ENCODE results near the gene OR5B17. TPM values are rescaled to one million over a fixed set of nuclear protein-coding genes. Genes with fewer than 3 reads are reported as not detected.
"Not testable (repeated sequence)": the region's sequence is repeated elsewhere in the genome, so short reads cannot be mapped to it uniquely, and the experiment has no call there.

The OR5B17 gene
- not detected for total RNA-seq
- polyA plus RNA-seq (2013, experiment 1 of 2): not detected
- polyA plus RNA-seq (2013, experiment 2 of 2): not detected
- long read RNA-seq, experiment 1: 0 reads
- long read RNA-seq, experiment 2: 0 reads
- long read RNA-seq, experiment 3: 0 reads
- long read RNA-seq, experiment 4: 0 reads

GRCh38 chr11:58358969-58359368 is at the start of gene OR5B17:
OR5B17 (minus strand) TSS chr11:58359069; CDS start chr11:58359069, 0 bp downstream.
- Histone ChIP-seq H3K27ac (ENCODE audit: low read depth, low read length) (no peak within 1 kb of the TSS), H3K4me1 (ENCODE audit: control insufficient read depth, insufficient read depth, low read length) (no peaks in the 10 kb centered on the region), H3K4me3 (ENCODE audit: low read length) (no peak within 1 kb of the TSS), H3K9me3 (ENCODE audit: control insufficient read depth, low read length) (peaks cover 4% of the 10 kb centered on the region), H3K27me3 (ENCODE audit: control insufficient read depth, insufficient read depth, low read length, poor library complexity, severe bottlenecking) (no peaks in the 10 kb centered on the region), H3K36me3 (ENCODE audit: control insufficient read depth, insufficient read depth, low read length) (no peaks in the 10 kb centered on the region), H3K9ac (ENCODE audit: extremely low read depth, low read length, poor library complexity, severe bottlenecking) (no peak within 1 kb of the TSS)
- 67% methylated on average over 1 of the region's 1 CpG; no CpG with 5 or more reads in 1 of the 2 experiments for WGBS, 2 experiments (ENCODE audit: insufficient coverage in 1 of 2, insufficient read length in 1 of 2)
- Mint-ChIP-seq H3K4me3 (no peak within 1 kb of the TSS), H3K36me3 (ENCODE audit: low read depth) (no peaks in the 10 kb centered on the region), H3K27ac (no peak within 1 kb of the TSS), H3K27me3 (ENCODE audit: insufficient read depth) (peaks cover 3% of the 10 kb centered on the region), H3K4me1 (no peaks in the 10 kb centered on the region), H3K9me3 (no peaks in the 10 kb centered on the region)
- TF ChIP-seq CTCF (conservative IDR thresholded peaks at IDR 0.05): no peak
- DNase-seq: no peak

GRCh38 chr11:58406774-58407173 is 47.9 kb upstream of the OR5B17 start, which contains the start of gene OR5B3:
OR5B3 (minus strand) TSS chr11:58406874; CDS start chr11:58403409, 3,465 bp downstream.
- H3K9ac ChIP-seq (ENCODE audit: extremely low read depth, low read length, poor library complexity, severe bottlenecking): no peak within 1 kb of the TSS
- H3K4me3 ChIP-seq (ENCODE audit: low read length): no peak within 1 kb of the TSS
- H3K4me1 ChIP-seq (ENCODE audit: control insufficient read depth, insufficient read depth, low read length): no peaks in the 10 kb centered on the region
- no peak within 1 kb of the TSS for H3K27ac ChIP-seq (ENCODE audit: low read depth, low read length)
- H3K4me3 Mint-ChIP-seq: no peak within 1 kb of the TSS
- H3K27me3 ChIP-seq (ENCODE audit: control insufficient read depth, insufficient read depth, low read length, poor library complexity, severe bottlenecking): no peaks in the 10 kb centered on the region
- DNase-seq: no peak
- no peaks in the 10 kb centered on the region for H3K4me1 Mint-ChIP-seq
- peaks cover 26% of the 10 kb centered on the region for H3K9me3 ChIP-seq (ENCODE audit: control insufficient read depth, low read length)
- H3K36me3 Mint-ChIP-seq (ENCODE audit: low read depth): no peaks in the 10 kb centered on the region
- no peak within 1 kb of the TSS for H3K27ac Mint-ChIP-seq
- no peaks in the 10 kb centered on the region for H3K36me3 ChIP-seq (ENCODE audit: control insufficient read depth, insufficient read depth, low read length)
- TF ChIP-seq CTCF (conservative IDR thresholded peaks at IDR 0.05): no peak
- peaks cover 9% of the 10 kb centered on the region for H3K9me3 Mint-ChIP-seq
- no peaks in the 10 kb centered on the region for H3K27me3 Mint-ChIP-seq (ENCODE audit: insufficient read depth)
- WGBS, 2 experiments (ENCODE audit: insufficient coverage in 1 of 2, insufficient read length in 1 of 2): 55% methylated on average over 1 of the region's 1 CpG; no CpG with 5 or more reads in 1 of the 2 experiments

- no CpG with 5 or more reads among the region's 2 CpGs for WGBS, 2 experiments (ENCODE audit: insufficient coverage in 1 of 2, insufficient read length in 1 of 2)
- H3K36me3 ChIP-seq (ENCODE audit: control insufficient read depth, insufficient read depth, low read length); H3K27me3 ChIP-seq (ENCODE audit: control insufficient read depth, insufficient read depth, low read length, poor library complexity, severe bottlenecking); H3K4me3 Mint-ChIP-seq; H3K4me1 ChIP-seq (ENCODE audit: control insufficient read depth, insufficient read depth, low read length); H3K4me1 Mint-ChIP-seq; H3K27ac Mint-ChIP-seq; H3K9me3 Mint-ChIP-seq; H3K4me3 ChIP-seq (ENCODE audit: low read length); H3K9ac ChIP-seq (ENCODE audit: extremely low read depth, low read length, poor library complexity, severe bottlenecking); H3K9me3 ChIP-seq (ENCODE audit: control insufficient read depth, low read length); H3K27ac ChIP-seq (ENCODE audit: low read depth, low read length); DNase-seq; H3K27me3 Mint-ChIP-seq (ENCODE audit: insufficient read depth); H3K36me3 Mint-ChIP-seq (ENCODE audit: low read depth): not testable (repeated sequence)
Measured at GRCh38 chr11:58399622-58400021, 40.8 kb upstream of the OR5B17 start.

GRCh38 chr11:58395581-58395980 is 36.7 kb upstream of the OR5B17 start:
- Mint-ChIP-seq H3K36me3 (ENCODE audit: low read depth) (no peaks in the 10 kb centered on the region), H3K27me3 (ENCODE audit: insufficient read depth) (no peaks in the 10 kb centered on the region), H3K4me1 (no peaks in the 10 kb centered on the region), H3K27ac (no peak overlapping the region), H3K9me3 (no peaks in the 10 kb centered on the region), H3K4me3 (no peak overlapping the region)
- no peak for DNase-seq
- Histone ChIP-seq H3K27ac (ENCODE audit: low read depth, low read length) (no peak overlapping the region), H3K4me3 (ENCODE audit: low read length) (no peak overlapping the region), H3K9me3 (ENCODE audit: control insufficient read depth, low read length) (peaks cover 20% of the 10 kb centered on the region), H3K27me3 (ENCODE audit: control insufficient read depth, insufficient read depth, low read length, poor library complexity, severe bottlenecking) (no peaks in the 10 kb centered on the region), H3K4me1 (ENCODE audit: control insufficient read depth, insufficient read depth, low read length) (no peaks in the 10 kb centered on the region), H3K36me3 (ENCODE audit: control insufficient read depth, insufficient read depth, low read length) (no peaks in the 10 kb centered on the region), H3K9ac (ENCODE audit: extremely low read depth, low read length, poor library complexity, severe bottlenecking) (no peak overlapping the region)
- 85% methylated on average over 1 of the region's 2 CpGs; no CpG with 5 or more reads in 1 of the 2 experiments for WGBS, 2 experiments (ENCODE audit: insufficient coverage in 1 of 2, insufficient read length in 1 of 2)
- no peak for TF ChIP-seq CTCF (conservative IDR thresholded peaks at IDR 0.05)
